ENCODE data around the gene ERVK3-1. TPM values are rescaled to one million over a fixed set of nuclear protein-coding genes. Genes with fewer than 3 reads are reported as not detected.

ERVK3-1 gene
- total and polyA plus RNA-seq, 2 of the 13 experiments (the other 11 are each of a cell fraction or from before 2014, with no cell fraction given): 28.5 to 38.7 TPM

DNA sequence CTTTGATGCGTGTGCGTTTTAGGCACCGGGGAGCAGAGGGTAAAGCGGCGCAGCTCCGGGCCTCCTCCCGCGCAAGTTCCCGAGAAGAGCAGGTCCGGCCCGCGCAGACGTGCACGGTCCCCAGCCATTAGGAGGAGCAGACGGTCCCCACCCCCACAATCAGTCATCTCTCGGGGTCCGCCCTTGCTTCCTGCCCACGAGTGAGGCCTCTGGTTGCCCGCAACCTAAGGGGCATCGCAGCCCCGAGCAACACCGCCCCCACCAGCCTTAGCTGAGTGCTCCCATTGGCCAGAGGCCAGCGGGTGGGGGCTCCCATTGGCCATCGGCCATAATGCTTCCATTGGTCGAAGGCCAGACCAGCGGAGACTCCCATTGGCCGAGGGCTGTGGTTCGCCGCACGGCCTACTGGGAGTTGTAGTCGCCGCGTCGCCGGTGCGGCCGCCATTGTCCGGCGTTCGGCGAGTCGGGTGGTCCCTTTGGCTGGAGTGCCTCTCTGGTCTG lies 26.6 kb upstream of the ERVK3-1 start, which contains the start of gene ZNF8 (continued):
- TF ChIP-seq HDAC2 (CRISPR knock-in tag; IDR thresholded peaks at IDR 0.05): peak; percentile 60
- TF ChIP-seq, protein P1, sequence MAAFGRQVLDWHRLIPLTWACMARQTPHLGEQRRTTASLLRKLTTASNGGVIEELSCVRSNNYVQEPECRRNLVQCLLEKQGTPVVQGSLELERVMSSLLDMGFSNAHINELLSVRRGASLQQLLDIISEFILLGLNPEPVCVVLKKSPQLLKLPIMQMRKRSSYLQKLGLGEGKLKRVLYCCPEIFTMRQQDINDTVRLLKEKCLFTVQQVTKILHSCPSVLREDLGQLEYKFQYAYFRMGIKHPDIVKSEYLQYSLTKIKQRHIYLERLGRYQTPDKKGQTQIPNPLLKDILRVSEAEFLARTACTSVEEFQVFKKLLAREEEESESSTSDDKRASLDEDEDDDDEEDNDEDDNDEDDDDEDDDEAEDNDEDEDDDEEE (CRISPR knock-in tag; IDR thresholded peaks at IDR 0.05): peak; percentile 66; the same call in 1 of the 2 replicates
- no peak for TF ChIP-seq TCF12 (IDR thresholded peaks at IDR 0.05)
- no peak for TF ChIP-seq TCF12 (CRISPR knock-in tag; IDR thresholded peaks at IDR 0.05)
- TF ChIP-seq, protein P2, sequence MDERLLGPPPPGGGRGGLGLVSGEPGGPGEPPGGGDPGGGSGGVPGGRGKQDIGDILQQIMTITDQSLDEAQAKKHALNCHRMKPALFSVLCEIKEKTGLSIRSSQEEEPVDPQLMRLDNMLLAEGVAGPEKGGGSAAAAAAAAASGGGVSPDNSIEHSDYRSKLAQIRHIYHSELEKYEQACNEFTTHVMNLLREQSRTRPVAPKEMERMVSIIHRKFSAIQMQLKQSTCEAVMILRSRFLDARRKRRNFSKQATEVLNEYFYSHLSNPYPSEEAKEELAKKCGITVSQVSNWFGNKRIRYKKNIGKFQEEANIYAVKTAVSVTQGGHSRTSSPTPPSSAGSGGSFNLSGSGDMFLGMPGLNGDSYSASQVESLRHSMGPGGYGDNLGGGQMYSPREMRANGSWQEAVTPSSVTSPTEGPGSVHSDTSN (CRISPR knock-in tag; IDR thresholded peaks at IDR 0.05): 0 out of 2 replicates have a peak, but pooled peaks have one; percentile 18
- no peak for TF ChIP-seq SETDB1 (CRISPR knock-in tag; IDR thresholded peaks at IDR 0.05; ENCODE audit: borderline replicate concordance)
- TF ChIP-seq ZFP62 (CRISPR knock-in tag; IDR thresholded peaks at IDR 0.05): no peak
- no peak for TF ChIP-seq ZFP1 (CRISPR knock-in tag; IDR thresholded peaks at IDR 0.05)
- TF ChIP-seq, protein P3, sequence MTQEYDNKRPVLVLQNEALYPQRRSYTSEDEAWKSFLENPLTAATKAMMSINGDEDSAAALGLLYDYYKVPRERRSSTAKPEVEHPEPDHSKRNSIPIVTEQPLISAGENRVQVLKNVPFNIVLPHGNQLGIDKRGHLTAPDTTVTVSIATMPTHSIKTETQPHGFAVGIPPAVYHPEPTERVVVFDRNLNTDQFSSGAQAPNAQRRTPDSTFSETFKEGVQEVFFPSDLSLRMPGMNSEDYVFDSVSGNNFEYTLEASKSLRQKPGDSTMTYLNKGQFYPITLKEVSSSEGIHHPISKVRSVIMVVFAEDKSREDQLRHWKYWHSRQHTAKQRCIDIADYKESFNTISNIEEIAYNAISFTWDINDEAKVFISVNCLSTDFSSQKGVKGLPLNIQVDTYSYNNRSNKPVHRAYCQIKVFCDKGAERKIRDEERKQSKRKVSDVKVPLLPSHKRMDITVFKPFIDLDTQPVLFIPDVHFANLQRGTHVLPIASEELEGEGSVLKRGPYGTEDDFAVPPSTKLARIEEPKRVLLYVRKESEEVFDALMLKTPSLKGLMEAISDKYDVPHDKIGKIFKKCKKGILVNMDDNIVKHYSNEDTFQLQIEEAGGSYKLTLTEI (CRISPR knock-in tag; conservative IDR thresholded peaks at IDR 0.05): no peak
- TF ChIP-seq PRMT3 (CRISPR knock-in tag; IDR thresholded peaks at IDR 0.05; ENCODE audit: borderline replicate concordance, low read depth): no peak
- TF ChIP-seq, protein P4, sequence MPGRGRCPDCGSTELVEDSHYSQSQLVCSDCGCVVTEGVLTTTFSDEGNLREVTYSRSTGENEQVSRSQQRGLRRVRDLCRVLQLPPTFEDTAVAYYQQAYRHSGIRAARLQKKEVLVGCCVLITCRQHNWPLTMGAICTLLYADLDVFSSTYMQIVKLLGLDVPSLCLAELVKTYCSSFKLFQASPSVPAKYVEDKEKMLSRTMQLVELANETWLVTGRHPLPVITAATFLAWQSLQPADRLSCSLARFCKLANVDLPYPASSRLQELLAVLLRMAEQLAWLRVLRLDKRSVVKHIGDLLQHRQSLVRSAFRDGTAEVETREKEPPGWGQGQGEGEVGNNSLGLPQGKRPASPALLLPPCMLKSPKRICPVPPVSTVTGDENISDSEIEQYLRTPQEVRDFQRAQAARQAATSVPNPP (CRISPR knock-in tag; IDR thresholded peaks at IDR 0.05): no peak; the same call in 1 of the 2 replicates
- TF ChIP-seq SOX13 (IDR thresholded peaks at IDR 0.05): no peak
- no peak for TF ChIP-seq SOX13 (CRISPR knock-in tag; conservative IDR thresholded peaks at IDR 0.05 in 1 of 2, IDR thresholded peaks at IDR 0.05 in 1 of 2)
- TF ChIP-seq, protein P5, sequence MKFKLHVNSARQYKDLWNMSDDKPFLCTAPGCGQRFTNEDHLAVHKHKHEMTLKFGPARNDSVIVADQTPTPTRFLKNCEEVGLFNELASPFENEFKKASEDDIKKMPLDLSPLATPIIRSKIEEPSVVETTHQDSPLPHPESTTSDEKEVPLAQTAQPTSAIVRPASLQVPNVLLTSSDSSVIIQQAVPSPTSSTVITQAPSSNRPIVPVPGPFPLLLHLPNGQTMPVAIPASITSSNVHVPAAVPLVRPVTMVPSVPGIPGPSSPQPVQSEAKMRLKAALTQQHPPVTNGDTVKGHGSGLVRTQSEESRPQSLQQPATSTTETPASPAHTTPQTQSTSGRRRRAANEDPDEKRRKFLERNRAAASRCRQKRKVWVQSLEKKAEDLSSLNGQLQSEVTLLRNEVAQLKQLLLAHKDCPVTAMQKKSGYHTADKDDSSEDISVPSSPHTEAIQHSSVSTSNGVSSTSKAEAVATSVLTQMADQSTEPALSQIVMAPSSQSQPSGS (CRISPR knock-in tag; IDR thresholded peaks at IDR 0.05): 0 out of 2 replicates have a peak, but pooled peaks have one; percentile 13
- TF ChIP-seq, protein P6, sequence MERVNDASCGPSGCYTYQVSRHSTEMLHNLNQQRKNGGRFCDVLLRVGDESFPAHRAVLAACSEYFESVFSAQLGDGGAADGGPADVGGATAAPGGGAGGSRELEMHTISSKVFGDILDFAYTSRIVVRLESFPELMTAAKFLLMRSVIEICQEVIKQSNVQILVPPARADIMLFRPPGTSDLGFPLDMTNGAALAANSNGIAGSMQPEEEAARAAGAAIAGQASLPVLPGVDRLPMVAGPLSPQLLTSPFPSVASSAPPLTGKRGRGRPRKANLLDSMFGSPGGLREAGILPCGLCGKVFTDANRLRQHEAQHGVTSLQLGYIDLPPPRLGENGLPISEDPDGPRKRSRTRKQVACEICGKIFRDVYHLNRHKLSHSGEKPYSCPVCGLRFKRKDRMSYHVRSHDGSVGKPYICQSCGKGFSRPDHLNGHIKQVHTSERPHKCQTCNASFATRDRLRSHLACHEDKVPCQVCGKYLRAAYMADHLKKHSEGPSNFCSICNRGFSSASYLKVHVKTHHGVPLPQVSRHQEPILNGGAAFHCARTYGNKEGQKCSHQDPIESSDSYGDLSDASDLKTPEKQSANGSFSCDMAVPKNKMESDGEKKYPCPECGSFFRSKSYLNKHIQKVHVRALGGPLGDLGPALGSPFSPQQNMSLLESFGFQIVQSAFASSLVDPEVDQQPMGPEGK (CRISPR knock-in tag; IDR thresholded peaks at IDR 0.05): peak; percentile 83
- TF ChIP-seq, protein P7, sequence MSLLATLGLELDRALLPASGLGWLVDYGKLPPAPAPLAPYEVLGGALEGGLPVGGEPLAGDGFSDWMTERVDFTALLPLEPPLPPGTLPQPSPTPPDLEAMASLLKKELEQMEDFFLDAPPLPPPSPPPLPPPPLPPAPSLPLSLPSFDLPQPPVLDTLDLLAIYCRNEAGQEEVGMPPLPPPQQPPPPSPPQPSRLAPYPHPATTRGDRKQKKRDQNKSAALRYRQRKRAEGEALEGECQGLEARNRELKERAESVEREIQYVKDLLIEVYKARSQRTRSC (CRISPR knock-in tag; IDR thresholded peaks at IDR 0.05; ENCODE audit: low read depth): no peak; the same call in 1 of the 2 replicates
- no peak for TF ChIP-seq ZFP90 (CRISPR knock-in tag; IDR thresholded peaks at IDR 0.05; ENCODE audit: borderline replicate concordance)
- TF ChIP-seq, protein P8, sequence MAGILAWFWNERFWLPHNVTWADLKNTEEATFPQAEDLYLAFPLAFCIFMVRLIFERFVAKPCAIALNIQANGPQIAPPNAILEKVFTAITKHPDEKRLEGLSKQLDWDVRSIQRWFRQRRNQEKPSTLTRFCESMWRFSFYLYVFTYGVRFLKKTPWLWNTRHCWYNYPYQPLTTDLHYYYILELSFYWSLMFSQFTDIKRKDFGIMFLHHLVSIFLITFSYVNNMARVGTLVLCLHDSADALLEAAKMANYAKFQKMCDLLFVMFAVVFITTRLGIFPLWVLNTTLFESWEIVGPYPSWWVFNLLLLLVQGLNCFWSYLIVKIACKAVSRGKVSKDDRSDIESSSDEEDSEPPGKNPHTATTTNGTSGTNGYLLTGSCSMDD (CRISPR knock-in tag; IDR thresholded peaks at IDR 0.05): no peak
